GM18870 (cell line): ENCODE results near the gene MRPS7.

Experiments used
- ATAC-seq: cut with Tn5 transposase; IDR thresholded peaks from one replicate; pipeline ENCODE4 v1.9.1; 2021; ENCODE audit warnings: moderate library complexity; ENCODE audit not compliant: unreplicated experiment

MRPS7 gene

GRCh38 chr17:75307957-75308731 is 46.5 kb downstream of the MRPS7 start:
- ATAC-seq = no peak

- no peak for ATAC-seq
Observed at GRCh38 chr17:75308732-75309629, 47.3 kb downstream of the MRPS7 start.

GRCh38 chr17:75313941-75314551 is 52.4 kb downstream of the MRPS7 start:
- ATAC-seq = no peak

- ATAC-seq = no peak
Observed at GRCh38 chr17:75315541-75316243, 54.0 kb downstream of the MRPS7 start.
